Mucosa of gallbladder (tissue), 1 donor: ENCODE results near the gene TBC1D1. TPM values are rescaled to one million over a fixed set of nuclear protein-coding genes. Genes with fewer than 3 reads are reported as not detected.
"Not testable (repeated sequence)": the region's sequence is repeated elsewhere in the genome, so short reads cannot be mapped to it uniquely, and the experiment has no call there.

ENCODE experiments used
- DNase-seq: peaks from one replicate; pipeline ENCODE4 v3.0.0-alpha.2; 2020; ENCODE audit warnings: low spot score
- total RNA-seq: library from RNA; stranded (reverse); gene quantifications from one replicate; pipeline ENCODE4 v1.2.1, GENCODE V29; 2021
- donor health status: DM: no; HTN: no; CAD: no.

The TBC1D1 gene
- total RNA-seq, 1 donor from 2014 or later, result 159 TPM

GRCh38 chr4:37964734-37965457 is 74.0 kb downstream of the TBC1D1 start:
- no peak for DNase-seq

GRCh38 chr4:37966044-37966443 is 75.2 kb downstream of the TBC1D1 start:
- no peak for DNase-seq

- DNase-seq, result no peak
Measured at GRCh38 chr4:37967736-37968135, 76.9 kb downstream of the TBC1D1 start.

- no peak for DNase-seq
Measured at GRCh38 chr4:37968747-37969146, 77.9 kb downstream of the TBC1D1 start.

- DNase-seq, result peak; percentile 89
Measured at GRCh38 chr4:37970702-37971101, 79.8 kb downstream of the TBC1D1 start.

GRCh38 chr4:37971202-37971601 is 80.3 kb downstream of the TBC1D1 start:
- no peak for DNase-seq

GRCh38 chr4:37973441-37973840 is 82.6 kb downstream of the TBC1D1 start:
- peak; percentile 57 for DNase-seq

- not testable (repeated sequence) for DNase-seq
Measured at GRCh38 chr4:37975321-37975822, 84.5 kb downstream of the TBC1D1 start.

GRCh38 chr4:37976507-37976906 is 85.6 kb downstream of the TBC1D1 start:
- peak; percentile 40 for DNase-seq

GRCh38 chr4:37976991-37977470 is 86.1 kb downstream of the TBC1D1 start:
- peak; percentile 77 for DNase-seq

- DNase-seq, result peak; percentile 75
Measured at GRCh38 chr4:37977471-37978247, 86.8 kb downstream of the TBC1D1 start.

- no peak for DNase-seq
Measured at GRCh38 chr4:37978248-37978924, 87.5 kb downstream of the TBC1D1 start.

GRCh38 chr4:37980246-37980645 is 89.4 kb downstream of the TBC1D1 start:
- DNase-seq, result no peak

GRCh38 chr4:37981425-37981824 is 90.5 kb downstream of the TBC1D1 start:
- DNase-seq, result no peak

- DNase-seq, result no peak
Measured at GRCh38 chr4:37981844-37982720, 91.2 kb downstream of the TBC1D1 start.

GRCh38 chr4:37982736-37983135 is 91.9 kb downstream of the TBC1D1 start:
- DNase-seq, result peak; percentile 26

GRCh38 chr4:37983951-37984350 is 93.1 kb downstream of the TBC1D1 start:
- DNase-seq, result no peak

GRCh38 chr4:37985730-37986275 is 94.9 kb downstream of the TBC1D1 start:
- DNase-seq, result no peak

- DNase-seq, result no peak
Measured at GRCh38 chr4:37988670-37989069, 97.8 kb downstream of the TBC1D1 start.

- DNase-seq, result no peak
Measured at GRCh38 chr4:37989398-37990260, 98.7 kb downstream of the TBC1D1 start.
